K562 (cell line): ENCODE results near the gene PRAMEF1. TPM values are rescaled to one million over a fixed set of nuclear protein-coding genes. Genes with fewer than 3 reads are reported as not detected.

Source experiments
- ATAC-seq: fragments of 200-7000 bp; cut with Tn5 transposase; 3 replicates; pipeline ENCODE4 v1.9.1; 2020; ENCODE audit warnings: moderate library complexity
- BruUV-seq: library from RNA; stranded (reverse); fragments of 400-500 nt; replicated peaks from 2 replicates; lab custom pipeline; 2021; lab: Mats Ljungman, UMichigan
- CTCF ChIA-PET: fragments of 300-600 bp; formaldehyde crosslinking; extraction: SDS; loops from one replicate; lab custom pipeline; 2021; ENCODE audit warnings: low intra/inter-chr PET ratio; lab: Yijun Ruan, JAX
- POLR2A ChIA-PET: fragments of 300-600, 350-650 bp; sonication (Branson Sonifier 250); formaldehyde crosslinking; extraction: SDS; loops from one replicate; lab custom pipeline; 2021; ENCODE audit warnings: antibody characterized with exemption, inconsistent platforms; lab: Yijun Ruan, JAX
- DNase-seq, 4 experiments: peaks; one replicate each; pipeline versions ENCODE4 v3.0.0 to v3.0.0-alpha.2; 2011 to 2018; ENCODE audit warnings: low spot score in 3 of 4, mixed read lengths in 3 of 4; ENCODE audit errors: extremely low read depth in 1 of 4
- FAIRE-seq: peaks from 2 replicates; lab custom pipeline; 2011; peaks lifted over from hg19 to GRCh38; lab: Jason Lieb, UNC
- H2AFZ ChIP-seq: 2 replicates; pipeline ENCODE4 v1.6.0; 2011; ENCODE audit warnings: low read depth, low read length, control low read depth, inconsistent platforms
- H3K27ac ChIP-seq: fragments of 200-600 bp; 3 replicates; pipeline ENCODE4 v1.8.0; 2011; ENCODE audit warnings: low read depth, mild to moderate bottlenecking, control low read depth, inconsistent platforms, low read length, moderate library complexity, mixed read lengths; ENCODE audit errors: extremely low read depth
- H3K27me3 ChIP-seq, 2 experiments: fragments of 300-600 bp in 1 of 2; 2 replicates in 1 of 2; 3 replicates in 1 of 2; pipeline versions ENCODE4 v1.6.0 to v1.8.0; 2011; ENCODE audit warnings: inconsistent platforms in 2 of 2, low read length in 2 of 2, mild to moderate bottlenecking in 1 of 2, mixed read lengths in 1 of 2, moderate library complexity in 1 of 2; ENCODE audit not compliant: control insufficient read depth in 2 of 2, insufficient read depth in 2 of 2
- H3K36me3 ChIP-seq: fragments of 300-600 bp; 3 replicates; pipeline ENCODE4 v1.8.0; 2011; ENCODE audit warnings: mild to moderate bottlenecking, low read length, inconsistent platforms; ENCODE audit not compliant: control insufficient read depth, insufficient read depth
- H3K4me1 ChIP-seq, 2 experiments: fragments of 200-600 bp in 1 of 2; replicated peaks in 1 of 2; 2 replicates in 1 of 2; 3 replicates in 1 of 2; pipeline versions ENCODE4 v1.5.1 to v1.8.0; 2011; ENCODE audit warnings: inconsistent platforms in 2 of 2, low read length in 2 of 2, mild to moderate bottlenecking in 1 of 2, mixed read lengths in 1 of 2, moderate library complexity in 1 of 2; ENCODE audit not compliant: control insufficient read depth in 2 of 2, insufficient read depth in 2 of 2
- H3K4me2 ChIP-seq: 2 replicates; pipeline ENCODE4 v1.6.1; 2011; ENCODE audit warnings: low read length, control low read depth, inconsistent platforms, mixed read lengths; ENCODE audit not compliant: insufficient read depth
- H3K4me3 ChIP-seq: fragments of 200-600 bp; sonication (generic), shearing (Covaris generic); 2 replicates; pipeline ENCODE4 v1.5.1; 2016; ENCODE audit warnings: control low read depth, inconsistent platforms
- H3K79me2 ChIP-seq: fragments of 200-600 bp; 3 replicates; pipeline ENCODE4 v1.8.0; 2011; ENCODE audit warnings: low read length, inconsistent platforms; ENCODE audit not compliant: control insufficient read depth, insufficient read depth
- H3K9ac ChIP-seq, 2 experiments: 2 replicates each; pipeline versions ENCODE4 v1.6.0 to v1.6.1; 2011; ENCODE audit warnings: low read depth in 2 of 2, low read length in 2 of 2, control low read depth in 1 of 2, inconsistent platforms in 1 of 2, mild to moderate bottlenecking in 1 of 2, mixed read lengths in 1 of 2; ENCODE audit not compliant: insufficient read depth in 1 of 2
- H3K9me1 ChIP-seq: one replicate; pipeline ENCODE4 v1.6.0; 2011; ENCODE audit warnings: inconsistent platforms, mild to moderate bottlenecking, low read length, moderate library complexity; ENCODE audit not compliant: control insufficient read depth, insufficient read depth
- H3K9me3 ChIP-seq: replicated peaks from 2 replicates; pipeline ENCODE4 v1.5.1; 2011; ENCODE audit warnings: low read depth, low read length, inconsistent platforms; ENCODE audit not compliant: control insufficient read depth, insufficient read depth
- H4K20me1 ChIP-seq: replicated peaks from 2 replicates; pipeline ENCODE4 v1.6.1; 2011; ENCODE audit warnings: low read length, inconsistent platforms, mixed read lengths; ENCODE audit not compliant: control insufficient read depth, insufficient read depth
- HINFP ChIP-seq: fragments of 450-650 bp; conservative IDR thresholded peaks from 2 replicates; pipeline ENCODE4 v1.6.1; 2016; ENCODE audit warnings: missing genetic modification characterization, low read depth, mild to moderate bottlenecking, control low read depth, missing compliant biosample characterization
- IRF9 ChIP-seq: fragments of 450-650 bp; IDR thresholded peaks from 2 replicates; pipeline ENCODE4 v1.6.1; 2016; ENCODE audit warnings: missing biosample characterization, missing genetic modification characterization
- KLF13 ChIP-seq: fragments of 450-650 bp; IDR thresholded peaks from 2 replicates; pipeline ENCODE4 v1.6.1; 2016; ENCODE audit warnings: missing genetic modification characterization, low read depth, mild to moderate bottlenecking, missing compliant biosample characterization, moderate library complexity, borderline replicate concordance
- MAFF ChIP-seq: IDR thresholded peaks from 2 replicates; pipeline ENCODE4 v1.6.1; 2012; ENCODE audit warnings: low read length, improper control_type of control experiment
- ZBTB5 ChIP-seq: fragments of 450-650 bp; IDR thresholded peaks from 2 replicates; pipeline ENCODE4 v1.6.1; 2017; ENCODE audit warnings: antibody characterized with exemption
- ZNF263 ChIP-seq: sonication (generic); formaldehyde crosslinking; IDR thresholded peaks from 2 replicates; pipeline ENCODE4 v1.8.0; 2022; ENCODE audit warnings: mild to moderate bottlenecking, missing genetic modification reagents, borderline replicate concordance
- ZNF274 ChIP-seq: IDR thresholded peaks from 2 replicates; pipeline ENCODE4 v1.6.1; 2011; ENCODE audit warnings: low read depth, mild to moderate bottlenecking, low read length, moderate library complexity, borderline replicate concordance
- WGBS: fragments of 100-300 bp; shearing (Covaris generic); methylation state at CpG from one replicate; pipeline ENCODE4 v1.1.6; 2016; ENCODE audit warnings: low coverage, mixed read lengths; ENCODE audit not compliant: insufficient coverage; ENCODE audit errors: missing lambda C conversion rate; 5-methylcytosine and 5-hydroxymethylcytosine counted together
- in situ Hi-C: fragments of 300-500 bp; cut with MboI; formaldehyde crosslinking; loops from 4 replicates; pipeline ENCODE4 v1.15.0; 2018; ENCODE audit warnings: inconsistent platforms, mixed read lengths
- intact Hi-C: fragments of 100-400 bp; cut with micrococcal nuclease; formaldehyde crosslinking; loops from 2 replicates; pipeline ENCODE4 v1.14.2; 2022
- polyA plus RNA-seq, 8 experiments: library from polyadenylated mRNA; depleted of rRNA in 4 of 8; stranded (reverse) in 5 of 8; unstranded in 3 of 8; fragments of >200 nt; fragmentation: Nextera tagmentation in 2 of 8; fragmentation: Illumina TruSeq in 1 of 8; extraction: Ambion mirVana in 2 of 8; extraction: Trizol in 1 of 8; gene quantifications; 2 replicates each; pipeline versions ENCODE4 v1.2.1 to v1.2.3, GENCODE V29; 2011 to 2014; ENCODE audit warnings: inconsistent platforms in 1 of 8, missing spikeins in 1 of 8
- total RNA-seq, 7 experiments: library from RNA; depleted of rRNA in 6 of 7; stranded (reverse); fragments of >200 nt in 6 of 7; fragmentation: Illumina TruSeq in 2 of 7; extraction: Trizol in 2 of 7; gene quantifications; 2 replicates each; pipeline versions ENCODE4 v1.2.1 to v1.2.3, GENCODE V29; 2011 to 2021; ENCODE audit warnings: low replicate concordance in 1 of 7

Gene PRAMEF1
- total and polyA plus RNA-seq, 9 of the 15 experiments (the other 6 are each of a cell fraction or from before 2014, with no cell fraction given), result not detected

- Histone ChIP-seq H3K9me3 (no peaks in the 10 kb centered on the region), H3K4me2 (no peak overlapping the region), H3K4me1 (no peaks in the 10 kb centered on the region), H4K20me1 (no peaks in the 10 kb centered on the region), H2AFZ (no peak overlapping the region), H3K9me1 (no peaks in the 10 kb centered on the region), H3K27me3 (peaks cover 15 to 47% of the 10 kb centered on the region in 2 experiments; a peak in 4 of 5 replicates), H3K27ac (no peak overlapping the region), H3K9ac (no peak overlapping the region; a peak in 1 of 4 replicates), H3K79me2 (no peaks in the 10 kb centered on the region), H3K36me3 (no peaks in the 10 kb centered on the region), H3K4me3 (no peak overlapping the region)
- in situ Hi-C loops (loop anchor here (10.0 kb wide), 1 partner anchor 462 kb away; no protein-coding TSS in a partner anchor), intact Hi-C loops (loop anchor here (10.0 kb wide), 3 partner anchors 112 to 652 kb away; no protein-coding TSS in a partner anchor)
- ChIA-PET CTCF (interaction anchor here (0.6 kb wide), 1 partner anchor 464 kb away, joined by 3 read pairs; no protein-coding TSS in a partner anchor), POLR2A (interaction anchor here (0.6 to 1.7 kb wide), 3 partner anchors 14 to 393 kb away, joined by 3 to 6 read pairs (median 4); no protein-coding TSS in a partner anchor)
- ATAC-seq (no peak), FAIRE-seq (no peak), DNase-seq (no peak)
- TF ChIP-seq MAFF (no peak), KLF13 (tag) (no peak), ZNF263 (CRISPR knock-in tag) (no peak), ZNF274 (no peak), IRF9 (no peak), ZBTB5 (no peak), HINFP (tag) (no peak)
- WGBS, result 2% methylated on average over 15 of the region's 15 CpGs
- BruUV-seq, result no TSS peak
Observed at GRCh38 chr1:12776801-12777557, 14.2 kb upstream of the PRAMEF1 start.
